SU-DHL-6 (cell line): ENCODE results near the gene LPGAT1.

Experiments
- CTCF ChIP-seq: fragments of 200-600 bp; sonication (generic); IDR thresholded peaks from one replicate; pipeline ENCODE4 v1.5.1; 2017; ENCODE audit warnings: antibody characterized with exemption, mild to moderate bottlenecking, low read length, moderate library complexity; ENCODE audit not compliant: insufficient read depth, poor library complexity, severe bottlenecking
- EZH2phosphoT487 ChIP-seq: fragments of 200-600 bp; sonication (generic), shearing (Covaris generic); conservative IDR thresholded peaks from 2 replicates; pipeline ENCODE4 v1.6.1; 2018; ENCODE audit warnings: mild to moderate bottlenecking, antibody characterized with exemption, low read length, moderate library complexity, mixed read lengths

GRCh38 chr1:211736351-211736915 lies 94.1 kb downstream of the LPGAT1 start:
- TF ChIP-seq CTCF (no peak), EZH2phosphoT487 (no peak)
